GM21526 (cell line): ENCODE measurements around the gene STOX1.
A peak's percentile ranks its signal among the peaks of the same experiment; 100 is the strongest.
"Not testable (repeated sequence)": the region's sequence is repeated elsewhere in the genome, so short reads cannot be mapped to it uniquely, and the experiment has no call there.

Source experiments
- ATAC-seq: cut with Tn5 transposase; IDR thresholded peaks from one replicate; pipeline ENCODE4 v1.9.1; 2021; ENCODE audit warnings: moderate library complexity; ENCODE audit not compliant: unreplicated experiment, low FRiP score

Gene STOX1

GRCh38 chr10:68826764-68827591 lies at the start of gene STOX1:
STOX1 (plus strand) TSS chr10:68827531; CDS start chr10:68827624, 93 bp downstream.
- ATAC-seq, result peak; percentile 52

- no peak for ATAC-seq
Measured at GRCh38 chr10:68781613-68782574, 45.4 kb upstream of the STOX1 start.

GRCh38 chr10:68784476-68784875 lies 42.9 kb upstream of the STOX1 start:
- no peak for ATAC-seq

GRCh38 chr10:68787813-68788212 lies 39.5 kb upstream of the STOX1 start:
- ATAC-seq, result no peak

GRCh38 chr10:68790476-68790875 lies 36.9 kb upstream of the STOX1 start:
- ATAC-seq, result no peak

- no peak for ATAC-seq
Measured at GRCh38 chr10:68792115-68792514, 35.2 kb upstream of the STOX1 start.

GRCh38 chr10:68795886-68796532 lies 31.3 kb upstream of the STOX1 start:
- ATAC-seq, result no peak

GRCh38 chr10:68796605-68797004 lies 30.7 kb upstream of the STOX1 start:
- no peak for ATAC-seq

- no peak for ATAC-seq
Measured at GRCh38 chr10:68800211-68800610, 27.1 kb upstream of the STOX1 start.

- ATAC-seq, result no peak
Measured at GRCh38 chr10:68804692-68805091, 22.6 kb upstream of the STOX1 start.

- ATAC-seq, result not testable (repeated sequence)
Measured at GRCh38 chr10:68810830-68811229, 16.5 kb upstream of the STOX1 start.

- ATAC-seq, result no peak
Measured at GRCh38 chr10:68811314-68812009, 15.9 kb upstream of the STOX1 start.

- ATAC-seq, result no peak
Measured at GRCh38 chr10:68812420-68812819, 14.9 kb upstream of the STOX1 start.

- ATAC-seq, result no peak
Measured at GRCh38 chr10:68813559-68813958, 13.8 kb upstream of the STOX1 start.

GRCh38 chr10:68816796-68817412 lies 10.4 kb upstream of the STOX1 start:
- ATAC-seq, result no peak

GRCh38 chr10:68820359-68820758 lies 7.0 kb upstream of the STOX1 start:
- not testable (repeated sequence) for ATAC-seq

- ATAC-seq, result not testable (repeated sequence)
Measured at GRCh38 chr10:68822626-68823025, 4.7 kb upstream of the STOX1 start.

- ATAC-seq, result peak; percentile 34
Measured at GRCh38 chr10:68827592-68827959, 245 bp downstream of the STOX1 start.

GRCh38 chr10:68828083-68828601 lies 811 bp downstream of the STOX1 start:
- peak; percentile 41 for ATAC-seq

- no peak for ATAC-seq
Measured at GRCh38 chr10:68828833-68829232, 1.5 kb downstream of the STOX1 start.
